Astrocyte (in vitro differentiated cells and primary cell): Measurements from ENCODE around the gene FAM24A. TPM values are rescaled to one million over a fixed set of nuclear protein-coding genes. Genes with fewer than 3 reads are reported as not detected.
A peak's percentile ranks its signal among the peaks of the same experiment; 100 is the strongest.
"Not testable (repeated sequence)": the region's sequence is repeated elsewhere in the genome, so short reads cannot be mapped to it uniquely, and the experiment has no call there.

Experiments used
- DNase-seq: peaks from one replicate; pipeline ENCODE4 v3.0.0-alpha.2; 2010; ENCODE audit warnings: low read depth
- FAIRE-seq: peaks from 2 replicates; lab custom pipeline; 2011; peaks lifted over from hg19 to GRCh38; lab: Jason Lieb, UNC
- H2AFZ ChIP-seq: 2 replicates; pipeline ENCODE4 v1.6.0; 2012; ENCODE audit warnings: low read depth, low read length, inconsistent platforms
- H3K27ac ChIP-seq: 2 replicates; pipeline ENCODE4 v1.5.1; 2011; ENCODE audit warnings: low read depth, low read length, inconsistent platforms
- H3K27me3 ChIP-seq: 2 replicates; pipeline ENCODE4 v1.6.0; 2011; ENCODE audit warnings: low read length, inconsistent platforms; ENCODE audit not compliant: insufficient read depth
- H3K36me3 ChIP-seq: 2 replicates; pipeline ENCODE4 v1.5.1; 2011; ENCODE audit warnings: low read length, inconsistent platforms; ENCODE audit not compliant: insufficient read depth
- H3K4me1 ChIP-seq: 2 replicates; pipeline ENCODE4 v1.5.1; 2011; ENCODE audit warnings: low read length, inconsistent platforms; ENCODE audit not compliant: insufficient read depth
- H3K4me2 ChIP-seq: 2 replicates; pipeline ENCODE4 v1.6.0; 2012; ENCODE audit warnings: low read length, inconsistent platforms
- H3K4me3 ChIP-seq: 2 replicates; pipeline ENCODE4 v1.5.1; 2011; ENCODE audit warnings: low read depth, mild to moderate bottlenecking, low read length, inconsistent platforms; ENCODE audit not compliant: insufficient read depth
- H3K79me2 ChIP-seq: 2 replicates; pipeline ENCODE4 v1.6.0; 2012; ENCODE audit warnings: mild to moderate bottlenecking, low read length, inconsistent platforms; ENCODE audit not compliant: insufficient read depth
- H3K9ac ChIP-seq: 2 replicates; pipeline ENCODE4 v1.6.0; 2012; ENCODE audit warnings: mild to moderate bottlenecking, low read length, inconsistent platforms
- H3K9me3 ChIP-seq: 2 replicates; pipeline ENCODE4 v1.5.1; 2012; ENCODE audit warnings: low read depth, mild to moderate bottlenecking, low read length, inconsistent platforms; ENCODE audit not compliant: insufficient read depth
- H4K20me1 ChIP-seq: 2 replicates; pipeline ENCODE4 v1.6.0; 2012; ENCODE audit warnings: low read length, inconsistent platforms; ENCODE audit not compliant: insufficient read depth
- H3K27ac Mint-ChIP-seq: one replicate; pipeline ENCODE4 v1.8.0; 2021; ENCODE audit warnings: mild to moderate bottlenecking, mixed read lengths; ENCODE audit not compliant: unreplicated experiment
- H3K27me3 Mint-ChIP-seq: one replicate; pipeline ENCODE4 v1.8.0; 2021; ENCODE audit warnings: low read depth, mixed read lengths; ENCODE audit not compliant: unreplicated experiment
- H3K36me3 Mint-ChIP-seq: one replicate; pipeline ENCODE4 v1.8.0; 2021; ENCODE audit warnings: low read depth, mixed read lengths; ENCODE audit not compliant: unreplicated experiment
- H3K4me1 Mint-ChIP-seq: one replicate; pipeline ENCODE4 v1.8.0; 2021; ENCODE audit warnings: low read depth, mixed read lengths; ENCODE audit not compliant: unreplicated experiment
- H3K4me3 Mint-ChIP-seq: one replicate; pipeline ENCODE4 v1.8.0; 2021; ENCODE audit warnings: mild to moderate bottlenecking, moderate library complexity, mixed read lengths; ENCODE audit not compliant: unreplicated experiment
- H3K9me3 Mint-ChIP-seq: one replicate; pipeline ENCODE4 v1.8.0; 2021; ENCODE audit warnings: mild to moderate bottlenecking, mixed read lengths; ENCODE audit not compliant: unreplicated experiment
- EZH2 ChIP-seq: IDR thresholded peaks from 2 replicates; pipeline ENCODE4 v1.6.1; 2012; ENCODE audit warnings: mild to moderate bottlenecking, low read length, inconsistent platforms; ENCODE audit not compliant: insufficient read depth
- total RNA-seq: library from RNA; stranded (reverse); gene quantifications from 2 replicates; pipeline ENCODE4 v1.2.1, GENCODE V29; 2021
- TF ChIP-seq, protein P1 (sequence below): IDR thresholded peaks from 2 replicates; pipeline ENCODE4 v1.5.1; 2011; ENCODE audit warnings: low read depth, mild to moderate bottlenecking, inconsistent platforms, low read length, moderate library complexity; ENCODE audit not compliant: insufficient read depth

Gene FAM24A
- total RNA-seq, 1 donor from 2014 or later, result not detected

DNA sequence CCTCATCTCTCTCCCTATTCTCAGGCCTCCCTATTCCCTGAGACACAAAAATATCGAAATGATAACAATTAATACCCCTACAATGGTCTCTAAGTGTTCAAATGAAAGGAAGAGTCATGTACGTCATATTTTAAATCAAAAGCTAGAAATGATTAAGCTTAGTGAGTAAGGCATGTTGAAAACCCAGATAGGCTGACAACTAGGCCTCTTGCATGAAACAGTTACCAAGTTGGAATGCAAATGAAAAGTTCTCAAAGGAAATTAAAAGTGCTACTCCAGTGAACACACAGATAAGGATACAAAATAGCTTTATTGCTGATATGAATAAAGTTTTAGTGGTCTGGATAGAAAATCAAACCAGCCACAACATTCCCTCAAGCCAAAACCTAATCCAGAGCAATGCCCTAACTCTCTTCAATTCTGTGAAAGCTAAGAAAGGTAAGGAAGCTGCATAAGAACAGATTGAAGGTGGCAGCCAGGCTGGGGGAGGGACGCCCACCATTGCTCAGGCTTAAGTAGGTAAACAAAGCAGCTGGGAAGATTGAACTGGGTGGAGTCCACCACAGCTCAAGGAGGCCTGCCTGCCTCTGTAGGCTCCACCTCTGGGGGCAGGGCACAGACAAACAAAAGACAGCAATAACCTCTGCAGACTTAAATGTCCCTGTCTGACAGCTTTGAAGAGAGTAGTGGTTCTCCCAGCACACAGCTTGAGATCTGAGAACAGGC, 43.5 kb upstream of the FAM24A start:
- H3K27me3 Mint-ChIP-seq, H4K20me1 ChIP-seq, FAIRE-seq, H3K4me2 ChIP-seq, H3K9ac ChIP-seq, H3K9me3 ChIP-seq, H2AFZ ChIP-seq, H3K4me3 Mint-ChIP-seq, H3K4me3 ChIP-seq, H3K36me3 ChIP-seq, H3K36me3 Mint-ChIP-seq, H3K27me3 ChIP-seq: not testable (repeated sequence)
- DNase-seq, result peak; percentile 47
- Histone ChIP-seq H3K4me1 (peaks cover 12% of the 10 kb centered on the region), H3K27ac (peak overlapping the region; percentile 22), H3K79me2 (peaks cover 39% of the 10 kb centered on the region)
- H3K4me1 Mint-ChIP-seq, result peaks cover 11% of the 10 kb centered on the region
- H3K9me3 Mint-ChIP-seq, result peaks cover 16% of the 10 kb centered on the region
- peak overlapping the region; percentile 75 for H3K27ac Mint-ChIP-seq

DNA sequence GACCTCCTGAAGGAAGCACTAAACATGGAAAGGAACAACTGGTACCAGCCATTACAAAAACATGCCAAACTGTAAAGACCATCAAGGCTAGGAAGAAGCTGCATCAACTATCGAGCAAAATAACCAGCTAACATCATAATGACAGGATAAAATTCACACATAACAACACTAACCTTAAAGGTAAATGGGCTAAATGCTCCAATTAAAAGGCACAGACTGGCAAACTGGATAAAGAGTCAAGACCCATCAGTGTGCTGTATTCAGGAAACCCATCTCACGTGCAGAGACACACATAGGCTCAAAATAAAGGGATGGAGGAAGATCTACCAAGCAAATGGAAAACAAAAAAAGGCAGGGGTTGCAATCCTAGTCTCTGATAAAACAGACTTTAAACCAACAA, 41.6 kb upstream of the FAM24A start:
- not testable (repeated sequence) for H3K4me3 ChIP-seq, H3K27ac Mint-ChIP-seq, H3K4me2 ChIP-seq, H3K36me3 ChIP-seq, H3K4me1 Mint-ChIP-seq, H3K27ac ChIP-seq, H3K27me3 ChIP-seq, H4K20me1 ChIP-seq, H3K4me3 Mint-ChIP-seq, H3K9me3 ChIP-seq, H3K27me3 Mint-ChIP-seq, DNase-seq, H3K36me3 Mint-ChIP-seq, FAIRE-seq, H2AFZ ChIP-seq, H3K9ac ChIP-seq
- Histone ChIP-seq H3K4me1 (peaks cover 11% of the 10 kb centered on the region), H3K79me2 (peaks cover 31% of the 10 kb centered on the region)
- peaks cover 16% of the 10 kb centered on the region for H3K9me3 Mint-ChIP-seq

DNA sequence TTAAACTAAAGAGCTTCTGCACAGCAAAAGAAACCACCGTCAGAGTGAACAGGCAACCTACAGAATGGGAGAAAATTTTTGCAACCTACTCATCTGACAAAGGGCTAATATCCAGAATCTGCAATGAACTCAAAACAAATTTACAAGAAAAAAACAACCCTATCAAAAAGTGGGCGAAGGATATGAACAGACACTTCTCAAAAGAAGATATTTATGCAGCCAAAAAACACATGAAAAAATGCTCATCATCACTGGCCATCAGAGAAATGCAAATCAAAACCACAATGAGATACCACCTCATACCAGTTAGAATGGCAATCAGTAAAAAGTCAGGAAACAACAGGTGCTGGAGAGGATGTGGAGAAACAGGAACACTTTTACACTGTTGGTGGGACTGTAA, 38.5 kb upstream of the FAM24A start:
- H3K4me1 ChIP-seq, H3K4me3 Mint-ChIP-seq, H3K27me3 Mint-ChIP-seq, H3K36me3 ChIP-seq, H2AFZ ChIP-seq, H3K9me3 ChIP-seq, H3K9ac ChIP-seq, H3K4me3 ChIP-seq, H3K4me1 Mint-ChIP-seq, H3K36me3 Mint-ChIP-seq, H3K27ac Mint-ChIP-seq, FAIRE-seq, H3K27ac ChIP-seq, H3K27me3 ChIP-seq, DNase-seq, H4K20me1 ChIP-seq, H3K4me2 ChIP-seq: not testable (repeated sequence)
- H3K79me2 ChIP-seq, result peaks cover 34% of the 10 kb centered on the region
- H3K9me3 Mint-ChIP-seq, result peaks cover 12% of the 10 kb centered on the region

DNA sequence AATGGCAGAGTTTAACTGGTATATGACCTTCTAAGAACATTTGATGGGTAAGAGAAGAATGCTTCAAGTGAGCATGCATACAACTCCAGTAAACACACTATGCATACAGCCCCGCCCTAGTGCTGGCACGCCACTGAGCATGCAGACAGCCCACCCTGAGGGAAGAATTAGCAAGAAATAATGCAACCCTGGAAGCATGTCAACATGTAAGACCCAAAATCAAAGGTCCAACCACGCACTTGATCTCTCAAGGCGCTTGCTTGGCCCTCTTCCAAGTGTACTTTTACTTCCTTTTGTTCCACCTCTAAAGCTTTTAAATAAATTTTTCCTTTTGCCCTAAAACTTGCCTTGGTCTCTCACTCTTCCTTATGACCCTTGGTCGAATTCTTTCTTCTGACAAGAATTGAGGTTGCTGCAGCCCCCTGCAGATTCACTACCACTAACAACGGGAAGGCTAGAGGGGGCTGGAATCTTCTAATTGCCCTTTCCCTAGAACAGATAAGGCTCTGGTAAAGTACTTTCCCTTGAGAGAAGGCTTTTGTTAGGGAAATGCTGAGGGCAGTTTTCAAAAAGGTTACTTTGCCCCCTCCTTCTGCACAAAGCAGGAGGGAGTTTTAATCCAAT, 34.5 kb upstream of the FAM24A start:
- no peaks in the 10 kb centered on the region for H3K36me3 ChIP-seq
- peaks cover 4% of the 10 kb centered on the region for H3K9me3 Mint-ChIP-seq
- no peaks in the 10 kb centered on the region for H3K9me3 ChIP-seq
- H2AFZ ChIP-seq, result no peak overlapping the region
- H3K4me1 ChIP-seq, result peaks cover 7% of the 10 kb centered on the region
- H3K4me2 ChIP-seq, result no peak overlapping the region
- no peaks in the 10 kb centered on the region for H3K27me3 ChIP-seq
- H3K27me3 Mint-ChIP-seq, result peaks cover 7% of the 10 kb centered on the region
- H3K27ac ChIP-seq, result no peak overlapping the region
- TF ChIP-seq, protein P1, sequence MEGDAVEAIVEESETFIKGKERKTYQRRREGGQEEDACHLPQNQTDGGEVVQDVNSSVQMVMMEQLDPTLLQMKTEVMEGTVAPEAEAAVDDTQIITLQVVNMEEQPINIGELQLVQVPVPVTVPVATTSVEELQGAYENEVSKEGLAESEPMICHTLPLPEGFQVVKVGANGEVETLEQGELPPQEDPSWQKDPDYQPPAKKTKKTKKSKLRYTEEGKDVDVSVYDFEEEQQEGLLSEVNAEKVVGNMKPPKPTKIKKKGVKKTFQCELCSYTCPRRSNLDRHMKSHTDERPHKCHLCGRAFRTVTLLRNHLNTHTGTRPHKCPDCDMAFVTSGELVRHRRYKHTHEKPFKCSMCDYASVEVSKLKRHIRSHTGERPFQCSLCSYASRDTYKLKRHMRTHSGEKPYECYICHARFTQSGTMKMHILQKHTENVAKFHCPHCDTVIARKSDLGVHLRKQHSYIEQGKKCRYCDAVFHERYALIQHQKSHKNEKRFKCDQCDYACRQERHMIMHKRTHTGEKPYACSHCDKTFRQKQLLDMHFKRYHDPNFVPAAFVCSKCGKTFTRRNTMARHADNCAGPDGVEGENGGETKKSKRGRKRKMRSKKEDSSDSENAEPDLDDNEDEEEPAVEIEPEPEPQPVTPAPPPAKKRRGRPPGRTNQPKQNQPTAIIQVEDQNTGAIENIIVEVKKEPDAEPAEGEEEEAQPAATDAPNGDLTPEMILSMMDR, result no peak
- no peak for TF ChIP-seq EZH2
- H3K4me3 ChIP-seq, result no peak overlapping the region
- H4K20me1 ChIP-seq, result no peaks in the 10 kb centered on the region
- H3K4me3 Mint-ChIP-seq, result no peak overlapping the region
- no peaks in the 10 kb centered on the region for H3K36me3 Mint-ChIP-seq
- peaks cover 57% of the 10 kb centered on the region for H3K79me2 ChIP-seq
- no peak overlapping the region for H3K9ac ChIP-seq
- no peak for FAIRE-seq
- no peak for DNase-seq
- no peaks in the 10 kb centered on the region for H3K4me1 Mint-ChIP-seq
- H3K27ac Mint-ChIP-seq, result no peak overlapping the region
